ENCODE measurements around the gene PTP4A1.

DNA sequence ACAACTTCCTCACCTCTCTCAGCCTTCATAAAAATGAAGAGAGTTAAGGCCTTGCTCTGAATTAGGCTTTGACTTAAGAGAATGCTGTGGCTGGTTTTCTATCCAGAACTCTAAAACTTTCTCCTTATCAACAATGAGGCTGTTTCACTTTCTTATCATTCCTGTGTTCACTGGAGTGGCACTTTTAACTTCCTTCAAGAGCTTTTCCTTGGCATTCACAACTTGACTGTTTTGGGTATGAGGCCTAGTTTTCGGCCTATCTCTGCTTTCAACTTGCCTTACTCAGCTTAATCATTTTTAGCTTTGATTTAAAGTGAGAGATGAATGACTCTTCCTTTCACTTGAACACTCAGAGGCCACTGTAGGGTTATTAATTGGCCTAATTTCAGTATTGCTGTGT is 4.3 kb upstream of the PTP4A1 start:
- no peak for TF ChIP-seq POLR2A (IDR thresholded peaks at IDR 0.05)
- TF ChIP-seq, protein P1, sequence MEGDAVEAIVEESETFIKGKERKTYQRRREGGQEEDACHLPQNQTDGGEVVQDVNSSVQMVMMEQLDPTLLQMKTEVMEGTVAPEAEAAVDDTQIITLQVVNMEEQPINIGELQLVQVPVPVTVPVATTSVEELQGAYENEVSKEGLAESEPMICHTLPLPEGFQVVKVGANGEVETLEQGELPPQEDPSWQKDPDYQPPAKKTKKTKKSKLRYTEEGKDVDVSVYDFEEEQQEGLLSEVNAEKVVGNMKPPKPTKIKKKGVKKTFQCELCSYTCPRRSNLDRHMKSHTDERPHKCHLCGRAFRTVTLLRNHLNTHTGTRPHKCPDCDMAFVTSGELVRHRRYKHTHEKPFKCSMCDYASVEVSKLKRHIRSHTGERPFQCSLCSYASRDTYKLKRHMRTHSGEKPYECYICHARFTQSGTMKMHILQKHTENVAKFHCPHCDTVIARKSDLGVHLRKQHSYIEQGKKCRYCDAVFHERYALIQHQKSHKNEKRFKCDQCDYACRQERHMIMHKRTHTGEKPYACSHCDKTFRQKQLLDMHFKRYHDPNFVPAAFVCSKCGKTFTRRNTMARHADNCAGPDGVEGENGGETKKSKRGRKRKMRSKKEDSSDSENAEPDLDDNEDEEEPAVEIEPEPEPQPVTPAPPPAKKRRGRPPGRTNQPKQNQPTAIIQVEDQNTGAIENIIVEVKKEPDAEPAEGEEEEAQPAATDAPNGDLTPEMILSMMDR (IDR thresholded peaks at IDR 0.05): no peak

All from body of pancreas (tissue), 4 donors.